Activated CD4-positive, alpha-beta T cell treated with anti-CD3 and anti-CD28 coated beads, Interleukin-2, amount 10 ng/mL, durations not matched to agents 7 days and 5 days (primary cell): ENCODE data around the gene POPDC2. TPM values are rescaled to one million over a fixed set of nuclear protein-coding genes. Genes with fewer than 3 reads are reported as not detected.

Source experiments
- CTCF ChIA-PET: fragments of 350-600 bp; sonication (Branson Sonifier 250); formaldehyde crosslinking; loops from one replicate; lab custom pipeline; 2021; ENCODE audit warnings: antibody characterized with exemption; lab: Charles Lee
- POLR2A ChIA-PET: fragments of 350-600 bp; sonication (Branson Sonifier 250); formaldehyde crosslinking; loops from one replicate; lab custom pipeline; 2021; ENCODE audit warnings: antibody characterized with exemption; lab: Charles Lee
- DNase-seq: peaks from one replicate; pipeline ENCODE4 v3.0.0-alpha.2; 2020
- H3K27ac Mint-ChIP-seq: one replicate; pipeline ENCODE4 v1.8.0; 2021; ENCODE audit warnings: mild to moderate bottlenecking, moderate library complexity, mixed read lengths
- H3K27me3 Mint-ChIP-seq: one replicate; pipeline ENCODE4 v1.8.0; 2021; ENCODE audit warnings: mixed read lengths
- H3K36me3 Mint-ChIP-seq: one replicate; pipeline ENCODE4 v1.8.0; 2021; ENCODE audit warnings: low read depth, mixed read lengths
- H3K4me1 Mint-ChIP-seq: one replicate; pipeline ENCODE4 v1.8.0; 2021; ENCODE audit warnings: mixed read lengths
- H3K4me3 Mint-ChIP-seq: one replicate; pipeline ENCODE4 v1.8.0; 2021; ENCODE audit warnings: mild to moderate bottlenecking, moderate library complexity, mixed read lengths
- H3K9me3 Mint-ChIP-seq: one replicate; pipeline ENCODE4 v1.8.0; 2021; ENCODE audit warnings: mixed read lengths
- total RNA-seq, 2 experiments: library from RNA; stranded (reverse); gene quantifications; one replicate each; pipeline ENCODE4 v1.2.3, GENCODE V29; 2021

Gene POPDC2
- 1 to 10 TPM; 1.7 to 2.9 TPM for total RNA-seq

GRCh38 chr3:119660474-119661440 lies at the start of gene POPDC2:
Gene POPDC2, minus strand, starts transcription at chr3:119660589. Its CDS starts 166 bp downstream, at chr3:119660423.
- no peak within 1 kb of the TSS for H3K4me3 Mint-ChIP-seq
- H3K27me3 Mint-ChIP-seq = no peaks in the 10 kb centered on the region
- H3K36me3 Mint-ChIP-seq = no peaks in the 10 kb centered on the region
- H3K9me3 Mint-ChIP-seq = no peaks in the 10 kb centered on the region
- ChIA-PET POLR2A (no interaction called here), CTCF (interaction anchor here (1.0 to 1.2 kb wide), 4 partner anchors 14 to 21 kb away, joined by 3 read pairs; no protein-coding TSS in a partner anchor)
- no peak for DNase-seq
- no peak within 1 kb of the TSS for H3K27ac Mint-ChIP-seq
- peaks cover 15% of the 10 kb centered on the region for H3K4me1 Mint-ChIP-seq

- DNase-seq = no peak
- no peak overlapping the region for H3K27ac Mint-ChIP-seq
- ChIA-PET CTCF (interaction anchor here (1.4 kb wide), 1 partner anchor 61 kb away, joined by 3 read pairs; no protein-coding TSS in a partner anchor), POLR2A (no interaction called here)
- H3K4me3 Mint-ChIP-seq = peak overlapping the region; percentile 69
- H3K9me3 Mint-ChIP-seq = no peaks in the 10 kb centered on the region
- H3K27me3 Mint-ChIP-seq = peaks cover 16% of the 10 kb centered on the region
- H3K36me3 Mint-ChIP-seq = peaks cover 7% of the 10 kb centered on the region
- H3K4me1 Mint-ChIP-seq = peaks cover 40% of the 10 kb centered on the region
Observed at GRCh38 chr3:119703820-119704531, 43.6 kb upstream of the POPDC2 start.

- ChIA-PET CTCF (no interaction called here), POLR2A (no interaction called here)
- Mint-ChIP-seq H3K4me3 (peak within 1 kb of the TSS; percentile 69), H3K4me1 (peaks cover 40% of the 10 kb centered on the region), H3K9me3 (no peaks in the 10 kb centered on the region), H3K36me3 (peaks cover 7% of the 10 kb centered on the region), H3K27me3 (peaks cover 16% of the 10 kb centered on the region), H3K27ac (peak within 1 kb of the TSS; percentile 7)
- peak; percentile 81 for DNase-seq
Observed at GRCh38 chr3:119702530-119703527, 42.4 kb upstream of the POPDC2 start, which contains the start of gene CFAP91. Gene CFAP91, plus strand, starts transcription at chr3:119703022. Its CDS starts 77 bp downstream, at chr3:119703099.

GRCh38 chr3:119700920-119701734 lies 40.7 kb upstream of the POPDC2 start:
- H3K4me3 Mint-ChIP-seq = no peak overlapping the region
- peak; percentile 8 for DNase-seq
- H3K9me3 Mint-ChIP-seq = no peaks in the 10 kb centered on the region
- ChIA-PET POLR2A (no interaction called here), CTCF (interaction anchor here (1.0 kb wide), 2 partner anchors 26 to 111 kb away, joined by 3 to 4 read pairs; no protein-coding TSS in a partner anchor)
- H3K4me1 Mint-ChIP-seq = peaks cover 40% of the 10 kb centered on the region
- peak overlapping the region; percentile 16 for H3K27ac Mint-ChIP-seq
- H3K36me3 Mint-ChIP-seq = peaks cover 7% of the 10 kb centered on the region
- H3K27me3 Mint-ChIP-seq = peaks cover 16% of the 10 kb centered on the region

- peaks cover 14% of the 10 kb centered on the region for H3K27me3 Mint-ChIP-seq
- peaks cover 40% of the 10 kb centered on the region for H3K4me1 Mint-ChIP-seq
- ChIA-PET POLR2A (no interaction called here), CTCF (interaction anchor here (1.0 kb wide), 1 partner anchor 25 kb away, joined by 3 read pairs; no protein-coding TSS in a partner anchor)
- H3K9me3 Mint-ChIP-seq = no peaks in the 10 kb centered on the region
- no peak overlapping the region for H3K4me3 Mint-ChIP-seq
- peak overlapping the region; percentile 7 for H3K27ac Mint-ChIP-seq
- peak; percentile 22 for DNase-seq
- H3K36me3 Mint-ChIP-seq = peaks cover 7% of the 10 kb centered on the region
Observed at GRCh38 chr3:119700269-119700919, 40.0 kb upstream of the POPDC2 start.

- no peak overlapping the region for H3K4me3 Mint-ChIP-seq
- H3K27me3 Mint-ChIP-seq = no peaks in the 10 kb centered on the region
- peaks cover 7% of the 10 kb centered on the region for H3K36me3 Mint-ChIP-seq
- CTCF ChIA-PET = interaction anchor here (0.5 to 0.6 kb wide), 2 partner anchors 25 to 70 kb away, joined by 3 to 4 read pairs; no protein-coding TSS in a partner anchor
- peaks cover 27% of the 10 kb centered on the region for H3K4me1 Mint-ChIP-seq
- no peak for DNase-seq
- POLR2A ChIA-PET = no interaction called here
- H3K9me3 Mint-ChIP-seq = no peaks in the 10 kb centered on the region
- no peak overlapping the region for H3K27ac Mint-ChIP-seq
Observed at GRCh38 chr3:119697394-119697793, 37.0 kb upstream of the POPDC2 start.

GRCh38 chr3:119695480-119695879 lies 35.1 kb upstream of the POPDC2 start:
- POLR2A ChIA-PET = no interaction called here
- H3K4me1 Mint-ChIP-seq = peaks cover 8% of the 10 kb centered on the region

GRCh38 chr3:119690043-119690656 lies 29.8 kb upstream of the POPDC2 start:
- Mint-ChIP-seq H3K4me1 (no peaks in the 10 kb centered on the region), H3K27ac (no peak overlapping the region), H3K4me3 (no peak overlapping the region), H3K9me3 (peaks cover 4% of the 10 kb centered on the region), H3K27me3 (peaks cover 11% of the 10 kb centered on the region), H3K36me3 (no peaks in the 10 kb centered on the region)
- ChIA-PET POLR2A (no interaction called here), CTCF (interaction anchor here (1.2 to 2.0 kb wide), 2 partner anchors 8 to 10 kb away, joined by 3 to 6 read pairs; no protein-coding TSS in a partner anchor)
- DNase-seq = no peak

More at GRCh38 chr3:119695480-119695879, 35.1 kb upstream of the POPDC2 start:
- CTCF ChIA-PET = interaction anchor here (2.7 kb wide), 1 partner anchor 14 kb away, joined by 15 read pairs; no protein-coding TSS in a partner anchor
- Mint-ChIP-seq H3K9me3 (no peaks in the 10 kb centered on the region), H3K36me3 (no peaks in the 10 kb centered on the region), H3K4me3 (no peak overlapping the region), H3K27me3 (no peaks in the 10 kb centered on the region), H3K27ac (no peak overlapping the region)
- DNase-seq = no peak

GRCh38 chr3:119683421-119683820 lies 23.0 kb upstream of the POPDC2 start:
- Mint-ChIP-seq H3K4me3 (no peak overlapping the region), H3K27me3 (peaks cover 9% of the 10 kb centered on the region), H3K36me3 (no peaks in the 10 kb centered on the region), H3K27ac (no peak overlapping the region), H3K4me1 (peaks cover 1% of the 10 kb centered on the region), H3K9me3 (peaks cover 4% of the 10 kb centered on the region)
- CTCF ChIA-PET = interaction anchor here (0.6 kb wide), 1 partner anchor 96 kb away, joined by 3 read pairs; no protein-coding TSS in a partner anchor
- POLR2A ChIA-PET = no interaction called here
- DNase-seq = no peak

GRCh38 chr3:119681279-119681678 lies 20.9 kb upstream of the POPDC2 start:
- no peak overlapping the region for H3K27ac Mint-ChIP-seq
- no peak overlapping the region for H3K4me3 Mint-ChIP-seq

More at GRCh38 chr3:119681279-119681678, 20.9 kb upstream of the POPDC2 start:
- Mint-ChIP-seq H3K36me3 (peaks cover 7% of the 10 kb centered on the region), H3K27me3 (no peaks in the 10 kb centered on the region), H3K9me3 (peaks cover 2% of the 10 kb centered on the region), H3K4me1 (peaks cover 12% of the 10 kb centered on the region)
- ChIA-PET CTCF (interaction anchor here (0.8 to 3.3 kb wide), 16 partner anchors 8 to 798 kb away, joined by 3 to 15 read pairs (median 4); partner anchors contain the start of genes POPDC2, TIMMDC1 and TMEM39A), POLR2A (no interaction called here)
- DNase-seq = peak; percentile 18
